GM15510 (cell line): ENCODE measurements around the gene TTC39B.

ENCODE experiments used
- POLR2A ChIP-seq: IDR thresholded peaks from 3 replicates; pipeline ENCODE4 v1.6.1; 2011; ENCODE audit warnings: borderline replicate concordance; ENCODE audit not compliant: insufficient read length; ENCODE audit errors: extremely low read depth

The TTC39B gene

GRCh38 chr9:15227491-15227890, 79.5 kb downstream of the TTC39B start:
- TF ChIP-seq POLR2A: no peak

GRCh38 chr9:15225564-15226126, 81.4 kb downstream of the TTC39B start:
- TF ChIP-seq POLR2A: no peak

- no peak for TF ChIP-seq POLR2A
These were observed 84.7 kb downstream of the TTC39B start for GRCh38 chr9:15222313-15222712.

GRCh38 chr9:15221746-15222145, 85.3 kb downstream of the TTC39B start:
- TF ChIP-seq POLR2A: no peak

- no peak for TF ChIP-seq POLR2A
These were observed 86.2 kb downstream of the TTC39B start for GRCh38 chr9:15220658-15221318.

- no peak for TF ChIP-seq POLR2A
These were observed 87.5 kb downstream of the TTC39B start for GRCh38 chr9:15219546-15219945.

- TF ChIP-seq POLR2A: no peak
These were observed 88.0 kb downstream of the TTC39B start for GRCh38 chr9:15218994-15219393.

GRCh38 chr9:15213249-15213648, 93.8 kb downstream of the TTC39B start:
- TF ChIP-seq POLR2A: no peak

GRCh38 chr9:15211815-15212495, 95.1 kb downstream of the TTC39B start:
- no peak for TF ChIP-seq POLR2A

GRCh38 chr9:15211160-15211814, 95.7 kb downstream of the TTC39B start:
- no peak for TF ChIP-seq POLR2A

- no peak for TF ChIP-seq POLR2A
These were observed 99.9 kb downstream of the TTC39B start for GRCh38 chr9:15206903-15207696.

GRCh38 chr9:15205632-15206420, 101.2 kb downstream of the TTC39B start:
- TF ChIP-seq POLR2A: no peak

GRCh38 chr9:15203581-15203980, 103.4 kb downstream of the TTC39B start:
- no peak for TF ChIP-seq POLR2A

GRCh38 chr9:15200111-15200510, 106.9 kb downstream of the TTC39B start:
- TF ChIP-seq POLR2A: no peak
